ENCODE data around the gene BRCA1.
"Not testable (repeated sequence)": the region's sequence is repeated elsewhere in the genome, so short reads cannot be mapped to it uniquely, and the experiment has no call there.

The BRCA1 gene

DNA sequence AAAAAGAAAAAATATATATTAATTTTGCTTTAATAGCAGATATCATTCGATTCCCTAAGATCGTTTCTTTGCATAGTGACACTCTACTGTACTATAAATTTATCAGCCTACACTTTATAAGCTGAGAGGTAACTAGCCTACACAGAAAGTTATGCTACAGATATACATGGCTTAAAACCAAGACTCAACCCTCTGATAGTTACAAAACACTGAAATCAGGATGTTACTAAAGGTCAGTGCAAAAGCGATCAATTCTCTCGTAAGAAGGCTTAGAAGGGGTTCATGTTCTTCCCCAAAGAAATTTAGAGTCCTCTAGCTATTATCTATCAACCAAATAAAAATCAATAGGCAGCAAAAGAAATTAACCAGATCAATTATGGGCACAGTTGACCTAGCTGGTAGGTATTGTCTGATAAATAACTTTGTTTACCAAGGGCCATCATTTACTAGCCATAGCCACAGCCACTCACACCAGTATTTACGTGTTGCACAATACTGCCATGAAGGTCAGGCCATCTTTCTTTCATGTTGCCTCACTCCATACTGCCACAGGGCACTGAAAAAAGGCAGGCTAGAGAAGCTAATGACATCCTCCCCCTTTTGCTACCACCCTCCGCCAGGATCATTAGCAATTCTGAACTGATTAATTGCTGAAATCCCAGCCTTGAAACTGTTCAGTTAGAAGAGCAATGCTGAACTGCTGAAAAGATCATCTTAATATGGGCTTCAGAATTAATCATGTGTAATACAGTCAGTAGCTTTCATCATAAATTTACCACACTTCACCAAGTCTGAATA is 56.4 kb downstream of the BRCA1 start:
- DNase-seq, result no peak

DNA sequence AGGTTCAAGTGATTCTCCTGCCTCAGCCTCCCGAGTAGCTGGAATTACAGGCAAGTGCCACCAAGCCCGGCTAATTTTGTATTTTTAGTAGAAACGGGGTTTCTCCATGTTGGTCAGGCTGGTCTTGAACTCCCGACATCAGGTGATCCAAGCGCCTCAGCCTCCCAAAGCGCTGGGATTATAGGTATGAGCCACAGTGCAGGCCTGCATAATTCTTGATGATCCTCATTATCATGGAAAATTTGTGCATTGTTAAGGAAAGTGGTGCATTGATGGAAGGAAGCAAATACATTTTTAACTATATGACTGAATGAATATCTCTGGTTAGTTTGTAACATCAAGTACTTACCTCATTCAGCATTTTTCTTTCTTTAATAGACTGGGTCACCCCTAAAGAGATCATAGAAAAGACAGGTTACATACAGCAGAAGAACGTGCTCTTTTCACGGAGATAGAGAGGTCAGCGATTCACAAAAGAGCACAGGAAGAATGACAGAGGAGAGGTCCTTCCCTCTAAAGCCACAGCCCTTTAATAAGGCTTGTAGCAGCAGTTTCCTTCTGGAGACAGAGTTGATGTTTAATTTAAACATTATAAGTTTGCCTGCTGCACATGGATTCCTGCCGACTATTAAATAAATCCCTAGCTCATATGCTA is 62.1 kb downstream of the BRCA1 start:
- no peak for DNase-seq

DNA sequence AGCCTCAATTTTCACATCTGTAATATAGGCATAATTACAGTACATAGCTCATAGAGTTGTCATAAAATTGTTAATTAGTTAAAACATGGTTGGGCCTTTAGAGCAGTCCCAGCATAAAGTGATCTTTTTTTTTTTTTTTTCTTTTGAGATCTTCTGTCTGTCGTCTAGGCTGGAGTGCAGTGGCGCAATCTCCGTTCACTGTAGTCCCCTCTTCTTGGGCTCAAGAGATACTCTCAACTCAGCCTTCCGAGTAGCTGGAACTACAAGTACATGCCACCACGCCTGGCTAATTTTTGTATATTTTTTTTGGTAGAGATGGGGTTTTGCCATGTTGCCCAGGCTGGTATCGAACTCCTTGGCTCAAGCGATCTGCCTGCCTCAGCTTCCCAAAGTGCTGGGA is 69.1 kb downstream of the BRCA1 start:
- no peak for DNase-seq

DNA sequence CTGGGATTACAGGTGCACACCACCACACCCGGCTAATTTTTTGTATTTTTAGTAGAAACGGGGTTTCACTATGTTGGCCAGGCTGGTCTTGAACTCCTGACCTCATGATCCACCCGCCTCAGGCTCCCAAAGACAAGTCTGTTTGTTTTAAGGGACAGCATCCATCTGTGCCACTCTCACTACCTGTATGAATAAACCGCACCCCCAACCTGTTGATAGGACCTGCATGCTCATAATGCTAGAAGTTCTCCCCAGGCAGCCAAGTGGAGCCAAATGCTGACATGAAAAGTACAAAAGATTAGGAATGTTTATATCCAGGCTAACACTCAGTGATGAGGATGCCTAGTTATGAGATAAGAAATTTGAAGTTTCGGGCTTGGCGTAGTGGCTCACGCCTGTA is 72.2 kb downstream of the BRCA1 start:
- not testable (repeated sequence) for DNase-seq

DNA sequence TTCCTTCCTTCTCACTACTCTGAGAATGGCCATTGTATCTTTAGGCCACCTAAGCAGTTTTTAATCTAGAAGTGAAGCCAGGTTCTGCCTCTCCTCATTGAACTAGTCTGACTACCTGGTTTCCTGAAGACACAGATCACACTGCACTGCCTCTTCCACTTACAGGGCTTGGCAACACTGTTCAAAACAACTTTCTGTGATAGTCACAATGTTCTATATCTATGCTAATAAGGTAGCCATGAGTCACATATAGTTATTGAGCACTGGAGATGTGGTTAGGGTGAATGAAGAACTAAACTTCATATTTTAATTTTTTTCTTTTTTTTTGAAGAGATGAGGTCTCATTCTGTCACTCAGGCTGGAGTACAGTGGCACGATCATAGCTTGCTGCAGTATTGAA is 73.2 kb downstream of the BRCA1 start:
- no peak for DNase-seq

DNA sequence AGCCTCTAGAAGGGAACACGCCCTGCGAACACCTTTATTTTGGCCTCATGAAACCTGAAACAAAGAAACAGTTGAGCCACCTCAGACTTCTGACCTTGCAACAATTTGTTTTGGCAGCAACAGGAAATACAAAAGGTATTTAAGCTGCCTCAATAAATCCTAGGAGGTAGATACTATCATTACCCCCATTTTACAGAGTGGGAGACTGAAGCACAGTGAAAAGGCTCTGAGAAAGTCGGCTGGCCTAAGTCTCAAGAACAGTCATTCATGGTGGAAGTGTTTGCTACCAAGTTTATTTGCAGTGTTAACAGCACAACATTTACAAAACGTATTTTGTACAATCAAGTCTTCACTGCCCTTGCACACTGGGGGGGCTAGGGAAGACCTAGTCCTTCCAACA is 81.1 kb downstream of the BRCA1 start:
- DNase-seq, result no peak

DNA sequence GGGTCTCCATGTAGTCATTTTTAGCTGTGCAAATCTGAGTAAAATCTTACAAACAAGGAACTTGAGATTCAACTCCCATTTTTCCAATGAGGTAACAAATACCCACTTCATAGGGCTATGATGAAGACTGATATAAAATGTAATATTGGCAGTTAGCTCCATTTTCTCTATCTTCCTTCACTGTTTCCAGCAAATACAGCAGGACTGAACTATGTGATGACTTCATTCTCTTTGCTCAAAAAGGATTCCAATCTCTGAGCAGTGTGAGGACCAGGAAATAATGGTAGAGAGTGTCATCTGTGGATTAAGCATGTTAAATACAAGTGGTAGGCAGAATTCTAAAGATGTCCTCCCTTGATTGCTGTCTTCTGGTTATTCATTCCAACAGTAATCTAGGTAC is 81.9 kb downstream of the BRCA1 start:
- DNase-seq, result no peak

DNA sequence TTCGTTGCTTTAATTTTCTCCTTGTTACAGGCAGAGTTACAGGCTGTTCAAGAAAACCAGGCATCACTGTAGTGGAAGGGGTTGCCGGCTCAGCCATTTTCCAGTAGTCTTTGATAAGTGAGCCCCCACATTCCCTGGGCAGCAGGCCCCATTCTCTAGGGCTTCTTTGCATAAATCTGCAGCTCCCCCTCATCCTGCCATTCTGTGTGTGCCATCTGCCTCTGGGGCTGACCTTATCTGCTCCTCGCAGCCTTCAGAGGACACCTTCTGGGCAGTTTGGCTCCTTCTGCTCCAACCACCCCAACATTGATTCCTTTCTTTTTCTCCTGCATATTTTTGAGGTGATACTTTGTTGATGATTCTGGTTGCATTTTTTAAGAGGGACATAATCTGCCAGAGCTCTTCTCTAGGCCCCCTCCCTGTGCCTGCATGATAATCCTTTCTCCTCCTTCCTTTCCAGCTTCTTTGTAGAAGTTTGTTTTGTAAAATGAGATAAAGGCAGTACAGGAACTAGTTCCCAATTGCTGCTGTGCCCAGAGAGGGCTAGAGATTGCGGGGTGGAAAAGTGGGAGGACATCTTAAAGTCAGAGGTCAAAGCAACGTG is 83.0 kb downstream of the BRCA1 start:
- no peak for DNase-seq

DNA sequence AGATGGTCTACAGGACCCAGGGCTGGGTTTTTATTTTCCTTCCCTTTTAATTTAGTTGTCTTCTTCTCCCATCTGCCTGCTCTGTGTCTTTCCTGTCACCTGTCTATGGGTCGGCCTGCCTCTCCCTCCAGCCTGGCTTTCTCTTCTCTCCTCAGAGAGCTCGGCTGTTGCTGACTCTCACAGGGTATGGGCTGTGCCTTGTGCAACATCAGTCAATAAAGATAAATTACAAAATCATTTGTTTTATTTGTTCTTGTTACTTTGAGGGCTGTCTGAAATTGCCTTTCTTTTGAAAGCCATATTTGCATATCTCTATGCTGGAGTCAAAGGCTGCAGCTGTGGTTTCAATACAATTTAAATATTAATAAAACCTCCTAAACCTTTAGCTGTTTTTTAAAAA is 84.5 kb downstream of the BRCA1 start:
- no peak for DNase-seq

DNA sequence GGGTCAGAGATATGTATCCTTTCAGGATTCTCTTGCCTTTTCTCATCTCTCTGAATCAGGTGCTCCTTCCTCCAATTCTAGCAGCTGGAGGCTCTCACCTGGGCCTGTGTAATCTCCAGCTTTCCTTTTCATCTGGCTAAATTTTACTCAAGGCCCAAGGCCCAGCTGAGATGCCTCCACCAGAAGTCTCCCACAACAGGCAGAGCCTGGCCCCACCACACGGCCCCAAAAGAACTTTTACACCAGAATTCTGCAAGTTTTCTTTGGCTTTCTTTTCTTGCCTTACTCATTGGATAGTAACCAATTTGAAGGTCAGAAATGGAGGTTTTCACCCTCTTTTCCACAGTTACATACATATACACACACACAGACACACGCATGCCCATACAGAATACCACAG is 85.5 kb downstream of the BRCA1 start:
- DNase-seq, result no peak

DNA sequence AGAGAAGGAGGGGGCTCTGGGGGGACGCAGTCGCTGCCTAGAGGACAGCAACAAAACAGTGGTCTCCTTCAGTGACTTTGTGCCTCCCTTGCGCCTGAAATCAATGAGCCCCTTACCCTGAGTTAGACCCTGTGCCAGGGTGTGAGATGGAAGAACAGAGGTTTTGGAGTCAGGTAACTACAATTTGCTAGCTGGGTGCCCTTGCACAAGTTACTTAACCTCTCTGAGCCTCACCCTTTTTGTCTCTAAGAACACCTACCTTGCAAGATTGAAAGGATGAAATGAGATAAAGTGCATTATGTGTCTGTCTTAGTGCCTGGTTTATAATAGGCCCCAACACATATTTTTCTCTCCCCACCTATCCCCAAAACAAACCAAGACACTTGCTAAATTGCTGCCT is 90.3 kb downstream of the BRCA1 start:
- DNase-seq, result no peak

DNA sequence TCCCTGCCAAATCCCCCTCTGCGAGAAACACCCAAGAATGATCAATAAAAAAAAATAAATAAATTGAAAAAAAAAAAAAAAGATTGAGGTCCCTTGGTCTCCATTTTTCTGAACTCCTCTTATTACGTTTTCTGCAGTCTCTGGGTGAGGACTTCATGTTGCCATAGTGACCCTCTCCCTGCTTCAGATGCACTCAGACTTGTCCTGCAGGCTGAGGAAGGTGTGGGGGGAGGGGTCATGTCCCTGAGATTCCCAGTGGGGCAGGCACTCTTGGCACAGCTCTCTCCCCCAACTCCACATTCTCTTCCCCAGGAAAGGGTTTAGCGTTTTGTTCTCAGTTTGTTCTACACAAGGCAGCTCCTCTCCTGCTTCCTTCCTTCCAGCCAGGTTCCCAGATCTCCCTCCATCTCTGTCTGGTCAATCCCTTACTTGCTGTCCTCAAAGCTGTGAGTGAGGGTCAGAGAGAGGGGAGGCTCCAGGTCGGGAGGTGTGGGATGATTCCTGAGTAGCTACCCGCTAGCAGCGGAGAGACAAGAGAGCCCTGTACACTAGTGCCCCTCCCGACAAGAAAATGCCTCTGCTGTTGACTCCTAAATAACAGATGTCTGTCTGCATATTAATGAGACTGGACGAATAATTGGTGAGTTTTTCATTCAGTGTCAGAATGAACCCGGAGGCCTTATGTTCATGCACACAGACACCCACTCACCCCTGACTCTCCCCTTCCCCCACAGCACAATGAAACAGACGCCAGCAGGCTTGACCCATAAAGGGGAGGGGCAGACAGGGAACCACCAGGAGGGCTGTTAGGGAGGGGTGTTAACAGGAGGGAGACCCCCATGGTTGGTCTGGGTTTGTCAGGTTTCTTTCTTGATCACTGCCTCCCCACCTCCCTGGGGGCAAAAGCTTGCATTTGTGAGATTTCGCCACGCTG is 90.9 kb downstream of the BRCA1 start:
- peak; percentile 10 for DNase-seq

DNA sequence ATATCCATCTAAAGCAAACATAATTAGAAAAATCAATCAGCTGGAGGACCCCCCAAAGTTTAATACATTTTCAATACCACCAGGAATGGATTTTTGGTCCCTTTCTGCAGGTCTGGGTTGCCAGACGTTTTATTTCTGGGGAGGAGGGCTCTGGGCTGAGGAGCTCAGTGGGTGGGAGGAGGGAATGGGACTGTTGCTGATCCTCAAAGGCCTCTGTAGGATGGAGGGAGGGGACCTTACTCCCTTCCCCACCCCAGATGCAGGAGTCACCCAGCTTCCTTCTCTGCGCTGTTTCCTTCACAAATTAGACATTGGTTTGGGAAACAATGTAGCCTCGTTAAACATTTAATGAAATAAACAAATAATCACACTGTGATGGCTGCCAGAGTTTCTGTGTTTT is 93.5 kb downstream of the BRCA1 start:
- no peak for DNase-seq

DNA sequence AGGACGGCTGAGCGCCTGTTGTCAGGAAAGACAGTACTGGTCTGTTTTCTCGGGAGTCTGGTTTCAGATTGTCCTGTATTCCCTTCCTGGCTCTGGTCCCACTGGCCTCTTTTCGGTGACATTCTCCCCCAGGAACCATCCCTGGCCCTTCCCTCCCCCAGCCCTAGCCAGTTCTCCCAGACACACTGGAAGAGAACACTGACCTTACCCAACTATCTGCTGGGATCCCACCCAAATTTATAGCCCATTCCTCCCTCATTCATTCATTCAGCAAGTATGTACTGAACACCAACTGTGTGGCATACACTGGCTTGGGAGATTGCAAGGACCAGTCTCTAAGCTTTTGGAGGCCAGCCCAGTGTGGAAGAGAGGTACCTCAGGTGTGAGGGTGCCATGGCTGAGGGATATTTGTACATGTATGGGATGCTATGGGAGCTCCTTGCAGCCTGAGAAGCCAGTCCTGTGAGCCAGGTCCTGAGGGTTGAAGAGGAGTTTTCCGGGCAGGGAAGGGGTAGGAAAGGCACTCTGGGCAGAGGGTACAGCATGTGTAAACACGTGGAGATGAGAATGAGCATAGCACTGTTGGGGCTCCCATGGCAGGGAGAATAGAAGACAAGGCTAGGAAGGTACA is 94.9 kb downstream of the BRCA1 start:
- DNase-seq, result no peak

DNA sequence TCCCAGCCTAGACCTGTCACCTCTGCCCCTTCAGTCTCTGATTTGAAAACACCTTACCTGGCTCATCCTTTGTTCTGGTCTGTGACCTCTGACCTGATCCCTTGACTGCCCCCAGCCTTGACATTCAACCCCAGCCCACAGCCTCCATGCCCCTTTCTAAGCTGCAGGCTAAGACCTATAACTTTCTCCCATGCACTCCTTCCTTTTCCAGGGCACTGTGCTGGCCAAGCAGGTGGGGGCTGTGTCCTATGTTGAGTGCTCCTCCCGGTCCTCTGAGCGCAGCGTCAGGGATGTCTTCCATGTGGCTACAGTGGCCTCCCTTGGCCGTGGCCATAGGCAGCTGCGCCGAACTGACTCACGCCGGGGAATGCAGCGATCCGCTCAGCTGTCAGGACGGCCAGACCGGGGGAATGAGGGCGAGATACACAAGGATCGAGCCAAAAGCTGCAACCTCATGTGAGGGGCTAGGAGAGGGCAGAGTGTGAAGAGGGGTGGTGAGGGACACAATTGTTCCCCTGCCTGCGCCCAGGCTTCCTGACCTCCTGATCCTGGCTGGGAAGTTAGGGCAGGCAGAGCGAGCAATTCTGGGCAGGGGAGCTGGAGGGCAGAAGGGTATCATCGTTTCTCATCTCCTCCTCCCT is 96.8 kb downstream of the BRCA1 start:
- DNase-seq, result no peak

DNA sequence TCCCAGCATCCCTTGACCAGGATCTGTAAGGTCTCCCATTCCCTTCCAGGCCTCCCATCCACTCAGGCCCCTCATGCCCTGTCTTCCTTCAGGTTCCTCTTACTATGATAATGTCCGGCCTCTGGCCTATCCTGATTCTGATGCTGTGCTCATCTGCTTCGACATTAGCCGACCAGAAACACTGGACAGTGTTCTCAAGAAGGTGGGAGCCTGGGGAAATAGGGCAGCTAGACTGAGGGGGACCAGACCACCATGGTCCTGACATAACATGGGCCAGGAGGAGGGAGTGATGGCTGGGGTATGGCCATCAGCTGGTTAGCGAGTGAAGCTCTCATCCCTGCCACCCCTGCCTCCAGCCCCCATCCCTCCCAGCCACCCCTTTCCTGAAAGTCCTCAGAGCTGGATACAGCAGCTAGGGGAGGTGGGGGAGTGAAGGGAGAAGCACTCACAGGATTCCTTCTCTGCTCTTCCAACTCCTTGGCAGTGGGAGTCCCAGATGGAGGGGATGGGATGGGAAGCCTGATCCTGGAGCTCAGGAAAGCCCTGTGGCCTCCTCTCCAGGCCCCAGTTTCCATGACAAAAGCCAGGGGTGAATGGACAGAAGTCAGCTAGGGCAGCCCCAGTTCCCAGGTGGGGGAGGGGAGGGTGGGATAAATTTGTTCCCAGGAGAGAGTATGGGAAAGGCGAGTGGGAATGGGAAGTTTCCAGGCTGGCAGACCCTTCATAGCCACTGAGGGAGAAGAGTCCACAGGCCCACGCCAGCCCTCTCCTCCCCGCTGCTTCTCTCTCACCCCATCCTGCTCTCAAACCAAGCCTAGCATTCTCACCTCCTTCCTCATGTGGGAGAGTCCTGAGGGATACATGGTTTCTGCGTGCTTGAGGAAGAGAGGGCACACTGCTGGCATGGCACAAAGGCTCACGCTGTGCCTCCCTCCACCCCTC is 97.8 kb downstream of the BRCA1 start:
- no peak for DNase-seq

DNA sequence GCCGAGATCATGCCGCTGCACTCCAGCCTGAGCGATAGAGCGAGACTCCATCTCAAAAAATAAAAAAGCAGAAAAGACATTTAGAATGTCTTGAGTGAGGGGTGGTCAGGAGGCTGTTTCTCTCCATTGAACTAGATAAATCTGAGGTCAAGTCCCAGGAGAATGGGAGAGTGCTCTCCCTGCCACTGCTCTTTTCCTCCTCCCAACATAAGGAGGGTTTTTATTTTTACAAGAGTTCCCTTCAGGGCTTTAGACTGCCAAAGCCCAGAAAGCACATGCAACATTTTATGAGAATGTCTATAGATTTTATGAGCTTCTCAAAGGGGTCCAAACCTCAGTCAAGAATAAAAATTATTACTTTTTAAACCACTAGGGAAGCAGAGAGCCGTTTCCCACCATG is 98.6 kb downstream of the BRCA1 start:
- no peak for DNase-seq

DNA sequence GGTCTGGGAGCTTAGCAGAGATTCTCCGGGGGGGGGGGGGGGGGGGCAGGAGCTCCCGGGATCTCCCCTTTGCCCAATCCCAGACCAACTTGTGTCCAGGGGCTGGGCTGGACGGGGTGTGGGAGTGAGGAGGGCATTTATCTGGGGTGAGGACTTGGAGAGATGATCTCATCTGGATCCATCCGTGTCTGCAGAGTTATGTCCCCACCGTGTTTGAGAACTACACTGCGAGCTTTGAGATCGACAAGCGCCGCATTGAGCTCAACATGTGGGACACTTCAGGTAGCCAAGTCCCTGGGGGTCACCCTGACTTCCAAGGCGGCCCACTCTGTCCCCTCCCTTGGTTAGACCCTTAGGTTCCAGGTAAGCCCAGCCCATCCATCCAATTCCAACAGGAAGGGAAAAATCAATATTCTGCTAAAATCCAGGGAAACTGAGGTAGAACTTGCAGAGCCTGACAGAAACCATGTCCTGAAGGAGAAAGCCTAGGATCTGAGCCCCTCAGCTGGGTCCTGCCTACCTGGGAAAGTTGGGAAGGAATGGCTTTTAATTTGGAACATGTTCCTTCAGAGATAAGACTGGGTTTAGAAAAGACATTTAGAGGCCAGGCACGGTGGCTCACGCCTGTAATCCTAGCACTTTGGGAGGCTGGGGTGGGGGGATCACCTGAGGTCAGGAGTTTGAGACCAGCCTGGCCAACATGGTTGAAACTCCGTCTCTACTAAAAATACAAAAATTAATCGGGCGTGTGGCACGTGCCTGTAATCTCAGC is 99.2 kb downstream of the BRCA1 start:
- DNase-seq, result no peak

DNA sequence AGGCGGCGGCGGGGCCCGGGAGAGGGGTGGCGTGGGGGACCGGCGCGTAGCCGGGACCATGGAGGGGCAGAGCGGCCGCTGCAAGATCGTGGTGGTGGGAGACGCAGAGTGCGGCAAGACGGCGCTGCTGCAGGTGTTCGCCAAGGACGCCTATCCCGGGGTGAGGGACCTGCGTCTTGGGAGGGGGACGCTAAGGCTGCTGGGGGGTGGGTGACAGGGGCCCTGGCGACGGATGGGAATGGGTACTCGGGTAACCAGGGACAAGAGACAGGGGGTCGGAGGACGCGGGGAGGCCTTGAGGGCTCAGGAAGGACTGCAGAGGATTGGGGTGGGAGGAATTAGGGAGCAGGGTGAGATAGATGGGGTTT is 99.9 kb downstream of the BRCA1 start:
- peak; percentile 27 for DNase-seq

Measured in NCI-H1105 treated with DMSO at 0.1 percent for 48 hours (cell line).